ENCODE measurements around the gene APCDD1L. TPM values are rescaled to one million over a fixed set of nuclear protein-coding genes. Genes with fewer than 3 reads are reported as not detected.

The APCDD1L gene
- total RNA-seq, 1 donor from 2014 or later, result 5.1 TPM

DNA sequence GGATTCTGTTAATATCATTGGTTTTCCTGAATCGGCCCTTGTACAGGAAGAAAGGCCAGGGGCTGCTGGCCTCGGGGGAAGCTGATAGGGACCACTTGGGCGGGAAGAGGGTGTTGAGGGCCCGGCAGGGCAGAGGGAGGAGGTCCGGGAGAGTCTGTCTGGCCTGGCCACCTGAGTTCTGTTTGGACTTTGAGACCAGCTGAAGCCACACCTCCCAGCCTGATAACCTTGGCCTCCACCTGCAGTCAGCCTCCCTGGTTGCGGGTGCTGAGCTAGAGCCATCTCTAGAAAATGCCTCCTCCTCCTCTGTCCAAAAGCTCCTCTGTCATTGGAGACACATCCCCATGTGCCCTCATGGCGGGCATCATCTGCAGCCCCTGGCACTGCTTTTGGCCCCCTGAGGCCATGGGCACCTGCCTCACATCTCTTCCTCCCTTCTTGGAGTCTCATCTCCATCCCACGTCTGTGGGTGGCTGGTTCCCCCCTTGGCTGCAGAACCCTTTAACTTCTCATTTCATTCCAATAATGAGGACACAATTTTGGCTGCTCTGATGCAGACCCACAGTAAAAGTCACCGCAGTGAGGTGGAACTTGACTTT is 16.6 kb downstream of the APCDD1L start:
- H3K36me3 ChIP-seq (ENCODE audit: control insufficient read depth, insufficient read depth, low read length), result no peaks in the 10 kb centered on the region
- no peak for TF ChIP-seq CTCF (IDR thresholded peaks at IDR 0.05; ENCODE audit: insufficient read depth, low read length, poor library complexity, severe bottlenecking)
- H3K27me3 ChIP-seq (ENCODE audit: control insufficient read depth, insufficient read depth, low read length), result no peaks in the 10 kb centered on the region
- no peak for DNase-seq (ENCODE audit: low read depth)
- no peak overlapping the region for H3K4me3 ChIP-seq (ENCODE audit: low read depth, low read length)

DNA sequence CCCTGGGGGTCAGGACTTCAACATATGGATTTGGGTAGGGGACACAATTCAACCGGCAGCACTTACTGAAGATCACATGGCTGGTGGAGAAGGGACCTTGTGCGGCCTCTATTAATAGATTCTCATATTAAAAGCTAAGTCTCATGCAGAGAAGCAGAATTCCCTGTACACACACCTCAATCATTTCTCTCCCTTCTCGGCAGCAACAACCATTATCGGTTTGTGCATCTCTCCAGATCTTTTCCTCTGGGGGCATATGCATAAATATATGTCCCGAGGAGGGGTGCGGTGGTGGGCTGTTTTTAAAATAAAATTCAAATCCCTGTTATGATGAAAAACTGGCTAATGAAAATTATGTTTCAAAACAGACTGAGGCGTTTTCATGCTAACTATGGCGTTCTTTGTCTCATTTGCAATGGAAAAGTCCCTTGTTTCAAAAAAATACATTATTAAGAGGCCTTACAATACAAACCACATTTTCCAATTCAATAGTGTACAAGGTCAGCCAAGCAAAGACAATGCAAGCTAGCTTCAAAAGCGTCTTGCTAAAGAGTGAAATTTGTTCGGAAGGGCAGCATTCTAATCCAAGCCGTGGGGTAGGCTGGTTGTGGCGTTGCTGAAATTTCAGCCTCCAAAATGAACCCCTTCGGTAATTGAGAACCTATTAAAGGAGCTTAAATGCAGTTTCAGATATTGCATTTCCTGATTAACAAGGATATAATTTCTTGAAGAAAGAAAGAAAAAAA is 17.3 kb downstream of the APCDD1L start:
- no peak overlapping the region for H3K4me3 ChIP-seq (ENCODE audit: low read depth, low read length)
- TF ChIP-seq CTCF (IDR thresholded peaks at IDR 0.05; ENCODE audit: insufficient read depth, low read length, poor library complexity, severe bottlenecking), result no peak
- no peaks in the 10 kb centered on the region for H3K36me3 ChIP-seq (ENCODE audit: control insufficient read depth, insufficient read depth, low read length)
- no peak for DNase-seq (ENCODE audit: low read depth)
- H3K27me3 ChIP-seq (ENCODE audit: control insufficient read depth, insufficient read depth, low read length), result no peaks in the 10 kb centered on the region

DNA sequence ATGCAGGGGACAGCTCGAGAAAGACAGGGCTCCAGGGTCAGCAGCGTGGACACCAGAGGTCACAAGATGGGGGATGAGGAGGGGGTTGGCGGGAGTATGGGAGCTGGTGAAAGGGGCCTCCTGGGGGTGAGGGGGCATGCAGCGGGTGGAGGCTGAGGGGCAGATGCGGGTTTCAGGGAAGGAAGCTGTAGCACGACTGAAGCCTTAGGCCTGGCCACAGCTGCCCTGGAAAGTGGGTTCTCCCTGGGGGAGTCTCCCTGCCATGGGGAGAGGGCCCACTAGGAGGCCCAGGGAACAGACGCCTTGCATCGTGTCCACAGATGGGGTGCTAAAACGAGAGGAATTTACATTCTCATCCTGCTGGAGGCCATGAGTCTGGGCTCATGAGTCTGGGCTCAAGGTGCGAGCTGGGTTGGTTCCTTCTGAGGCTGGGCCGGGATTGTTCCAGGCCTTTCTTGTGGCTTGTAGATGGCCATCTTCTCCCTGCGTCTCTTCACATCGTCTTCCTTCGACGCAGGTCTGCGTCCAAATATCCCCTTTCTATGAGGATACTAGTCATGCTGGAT is 18.0 kb downstream of the APCDD1L start:
- no peaks in the 10 kb centered on the region for H3K36me3 ChIP-seq (ENCODE audit: control insufficient read depth, insufficient read depth, low read length)
- H3K27me3 ChIP-seq (ENCODE audit: control insufficient read depth, insufficient read depth, low read length), result no peaks in the 10 kb centered on the region
- H3K4me3 ChIP-seq (ENCODE audit: low read depth, low read length), result no peak overlapping the region
- TF ChIP-seq CTCF (IDR thresholded peaks at IDR 0.05; ENCODE audit: insufficient read depth, low read length, poor library complexity, severe bottlenecking), result no peak
- no peak for DNase-seq (ENCODE audit: low read depth)

DNA sequence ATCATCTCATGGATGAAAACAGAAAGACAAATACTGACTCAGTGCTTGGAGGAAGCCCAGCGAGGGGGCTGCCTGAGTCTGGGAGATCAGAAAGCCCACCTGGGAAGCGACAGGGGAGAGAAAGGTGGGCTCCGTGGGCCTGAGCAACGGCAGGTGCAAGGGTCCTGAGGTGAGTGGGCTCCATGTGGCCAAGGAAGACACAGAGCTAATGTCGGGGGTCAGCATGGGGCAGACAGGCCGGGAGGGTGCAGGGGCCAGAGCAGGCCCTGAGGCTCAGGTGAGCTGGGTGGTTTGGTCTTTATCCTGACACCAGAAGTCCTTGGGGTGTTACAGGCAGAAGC is 18.8 kb downstream of the APCDD1L start:
- no peak for TF ChIP-seq CTCF (IDR thresholded peaks at IDR 0.05; ENCODE audit: insufficient read depth, low read length, poor library complexity, severe bottlenecking)
- no peaks in the 10 kb centered on the region for H3K27me3 ChIP-seq (ENCODE audit: control insufficient read depth, insufficient read depth, low read length)
- DNase-seq (ENCODE audit: low read depth), result no peak
- H3K4me3 ChIP-seq (ENCODE audit: low read depth, low read length), result no peak overlapping the region
- H3K36me3 ChIP-seq (ENCODE audit: control insufficient read depth, insufficient read depth, low read length), result no peaks in the 10 kb centered on the region

- no peaks in the 10 kb centered on the region for H3K27me3 ChIP-seq (ENCODE audit: control insufficient read depth, insufficient read depth, low read length)
Observed at GRCh38 chr20:58495623-58496428, 19.4 kb downstream of the APCDD1L start.

More at GRCh38 chr20:58495623-58496428, 19.4 kb downstream of the APCDD1L start:
- no peak for DNase-seq (ENCODE audit: low read depth)
- H3K4me3 ChIP-seq (ENCODE audit: low read depth, low read length), result no peak overlapping the region
- H3K36me3 ChIP-seq (ENCODE audit: control insufficient read depth, insufficient read depth, low read length), result no peaks in the 10 kb centered on the region
- no peak for TF ChIP-seq CTCF (IDR thresholded peaks at IDR 0.05; ENCODE audit: insufficient read depth, low read length, poor library complexity, severe bottlenecking)

Data from kidney epithelial cell (primary cell).